Measurements from ENCODE around the gene ALK.

DNA sequence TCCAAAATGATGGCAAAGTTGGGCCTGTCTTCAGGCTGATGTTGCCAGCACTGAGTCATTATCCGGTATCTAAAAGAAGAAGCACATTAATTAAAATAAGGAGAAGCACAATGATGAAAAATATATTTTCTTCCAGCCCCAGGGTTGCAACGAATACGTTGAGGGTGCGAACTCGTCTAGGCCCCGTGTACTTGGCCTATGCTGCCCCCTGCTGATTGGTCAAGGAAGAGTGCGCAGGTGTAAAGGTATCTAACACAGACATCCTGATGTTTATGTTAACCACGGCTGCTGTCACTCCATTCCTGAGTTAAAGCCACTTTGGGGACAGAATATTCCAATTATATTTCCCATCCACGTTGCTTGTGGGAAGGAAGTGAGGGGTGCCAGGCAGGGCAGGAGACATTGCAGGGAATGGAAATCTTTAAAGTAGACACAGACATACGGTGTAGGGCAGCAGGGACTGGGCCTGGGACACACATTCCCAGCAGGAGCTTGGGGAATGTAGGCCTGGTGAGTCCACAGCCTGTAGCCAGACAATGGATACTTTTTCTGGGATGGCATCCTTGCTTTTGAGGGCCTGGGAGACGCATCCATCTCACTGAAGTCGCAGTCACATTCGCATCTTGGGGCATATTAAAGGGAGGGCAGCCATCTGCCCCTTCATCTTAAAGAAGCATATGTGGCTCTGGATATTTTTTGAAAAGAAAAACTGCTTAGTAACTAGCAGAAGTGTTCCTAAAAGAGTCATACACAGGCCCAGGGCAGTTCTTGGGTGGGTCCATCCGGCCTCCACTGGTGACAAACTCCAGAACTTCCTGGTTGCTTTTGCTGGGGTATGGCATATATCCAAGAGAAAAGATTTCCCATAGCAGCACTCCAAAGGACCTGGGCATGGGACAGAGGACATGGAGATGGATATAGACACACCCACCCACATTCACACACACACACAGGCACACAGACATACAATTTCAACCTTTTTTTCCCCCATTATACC, 724.3 kb downstream of the ALK start:
- TF ChIP-seq, protein P1, sequence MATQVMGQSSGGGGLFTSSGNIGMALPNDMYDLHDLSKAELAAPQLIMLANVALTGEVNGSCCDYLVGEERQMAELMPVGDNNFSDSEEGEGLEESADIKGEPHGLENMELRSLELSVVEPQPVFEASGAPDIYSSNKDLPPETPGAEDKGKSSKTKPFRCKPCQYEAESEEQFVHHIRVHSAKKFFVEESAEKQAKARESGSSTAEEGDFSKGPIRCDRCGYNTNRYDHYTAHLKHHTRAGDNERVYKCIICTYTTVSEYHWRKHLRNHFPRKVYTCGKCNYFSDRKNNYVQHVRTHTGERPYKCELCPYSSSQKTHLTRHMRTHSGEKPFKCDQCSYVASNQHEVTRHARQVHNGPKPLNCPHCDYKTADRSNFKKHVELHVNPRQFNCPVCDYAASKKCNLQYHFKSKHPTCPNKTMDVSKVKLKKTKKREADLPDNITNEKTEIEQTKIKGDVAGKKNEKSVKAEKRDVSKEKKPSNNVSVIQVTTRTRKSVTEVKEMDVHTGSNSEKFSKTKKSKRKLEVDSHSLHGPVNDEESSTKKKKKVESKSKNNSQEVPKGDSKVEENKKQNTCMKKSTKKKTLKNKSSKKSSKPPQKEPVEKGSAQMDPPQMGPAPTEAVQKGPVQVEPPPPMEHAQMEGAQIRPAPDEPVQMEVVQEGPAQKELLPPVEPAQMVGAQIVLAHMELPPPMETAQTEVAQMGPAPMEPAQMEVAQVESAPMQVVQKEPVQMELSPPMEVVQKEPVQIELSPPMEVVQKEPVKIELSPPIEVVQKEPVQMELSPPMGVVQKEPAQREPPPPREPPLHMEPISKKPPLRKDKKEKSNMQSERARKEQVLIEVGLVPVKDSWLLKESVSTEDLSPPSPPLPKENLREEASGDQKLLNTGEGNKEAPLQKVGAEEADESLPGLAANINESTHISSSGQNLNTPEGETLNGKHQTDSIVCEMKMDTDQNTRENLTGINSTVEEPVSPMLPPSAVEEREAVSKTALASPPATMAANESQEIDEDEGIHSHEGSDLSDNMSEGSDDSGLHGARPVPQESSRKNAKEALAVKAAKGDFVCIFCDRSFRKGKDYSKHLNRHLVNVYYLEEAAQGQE (IDR thresholded peaks at IDR 0.05; ENCODE audit: unreplicated experiment) = no peak
- TF ChIP-seq, protein P2, sequence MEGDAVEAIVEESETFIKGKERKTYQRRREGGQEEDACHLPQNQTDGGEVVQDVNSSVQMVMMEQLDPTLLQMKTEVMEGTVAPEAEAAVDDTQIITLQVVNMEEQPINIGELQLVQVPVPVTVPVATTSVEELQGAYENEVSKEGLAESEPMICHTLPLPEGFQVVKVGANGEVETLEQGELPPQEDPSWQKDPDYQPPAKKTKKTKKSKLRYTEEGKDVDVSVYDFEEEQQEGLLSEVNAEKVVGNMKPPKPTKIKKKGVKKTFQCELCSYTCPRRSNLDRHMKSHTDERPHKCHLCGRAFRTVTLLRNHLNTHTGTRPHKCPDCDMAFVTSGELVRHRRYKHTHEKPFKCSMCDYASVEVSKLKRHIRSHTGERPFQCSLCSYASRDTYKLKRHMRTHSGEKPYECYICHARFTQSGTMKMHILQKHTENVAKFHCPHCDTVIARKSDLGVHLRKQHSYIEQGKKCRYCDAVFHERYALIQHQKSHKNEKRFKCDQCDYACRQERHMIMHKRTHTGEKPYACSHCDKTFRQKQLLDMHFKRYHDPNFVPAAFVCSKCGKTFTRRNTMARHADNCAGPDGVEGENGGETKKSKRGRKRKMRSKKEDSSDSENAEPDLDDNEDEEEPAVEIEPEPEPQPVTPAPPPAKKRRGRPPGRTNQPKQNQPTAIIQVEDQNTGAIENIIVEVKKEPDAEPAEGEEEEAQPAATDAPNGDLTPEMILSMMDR (conservative IDR thresholded peaks at IDR 0.05; ENCODE audit: low read depth in 2 of 2) = peak; percentile 90 to 95
- TF ChIP-seq POLR2AphosphoS5 (IDR thresholded peaks at IDR 0.05; ENCODE audit: low read depth) (no peak), EZH2 (IDR thresholded peaks at IDR 0.05; ENCODE audit: low read depth, unreplicated experiment) (no peak), EZH2phosphoT487 (IDR thresholded peaks at IDR 0.05; ENCODE audit: unreplicated experiment) (no peak), CREB1 (CRISPR knock-in tag; IDR thresholded peaks at IDR 0.05; ENCODE audit: low read depth) (no peak), NANOG (IDR thresholded peaks at IDR 0.05; ENCODE audit: borderline replicate concordance) (no peak), JUNB (IDR thresholded peaks at IDR 0.05; ENCODE audit: unreplicated experiment) (no peak), STAT1 (IDR thresholded peaks at IDR 0.05; ENCODE audit: unreplicated experiment) (no peak), ZNF114 (CRISPR knock-in tag; IDR thresholded peaks at IDR 0.05) (no peak), ZNF331 (CRISPR knock-in tag; IDR thresholded peaks at IDR 0.05; ENCODE audit: low read depth) (no peak)
- TF ChIP-seq, protein P3, sequence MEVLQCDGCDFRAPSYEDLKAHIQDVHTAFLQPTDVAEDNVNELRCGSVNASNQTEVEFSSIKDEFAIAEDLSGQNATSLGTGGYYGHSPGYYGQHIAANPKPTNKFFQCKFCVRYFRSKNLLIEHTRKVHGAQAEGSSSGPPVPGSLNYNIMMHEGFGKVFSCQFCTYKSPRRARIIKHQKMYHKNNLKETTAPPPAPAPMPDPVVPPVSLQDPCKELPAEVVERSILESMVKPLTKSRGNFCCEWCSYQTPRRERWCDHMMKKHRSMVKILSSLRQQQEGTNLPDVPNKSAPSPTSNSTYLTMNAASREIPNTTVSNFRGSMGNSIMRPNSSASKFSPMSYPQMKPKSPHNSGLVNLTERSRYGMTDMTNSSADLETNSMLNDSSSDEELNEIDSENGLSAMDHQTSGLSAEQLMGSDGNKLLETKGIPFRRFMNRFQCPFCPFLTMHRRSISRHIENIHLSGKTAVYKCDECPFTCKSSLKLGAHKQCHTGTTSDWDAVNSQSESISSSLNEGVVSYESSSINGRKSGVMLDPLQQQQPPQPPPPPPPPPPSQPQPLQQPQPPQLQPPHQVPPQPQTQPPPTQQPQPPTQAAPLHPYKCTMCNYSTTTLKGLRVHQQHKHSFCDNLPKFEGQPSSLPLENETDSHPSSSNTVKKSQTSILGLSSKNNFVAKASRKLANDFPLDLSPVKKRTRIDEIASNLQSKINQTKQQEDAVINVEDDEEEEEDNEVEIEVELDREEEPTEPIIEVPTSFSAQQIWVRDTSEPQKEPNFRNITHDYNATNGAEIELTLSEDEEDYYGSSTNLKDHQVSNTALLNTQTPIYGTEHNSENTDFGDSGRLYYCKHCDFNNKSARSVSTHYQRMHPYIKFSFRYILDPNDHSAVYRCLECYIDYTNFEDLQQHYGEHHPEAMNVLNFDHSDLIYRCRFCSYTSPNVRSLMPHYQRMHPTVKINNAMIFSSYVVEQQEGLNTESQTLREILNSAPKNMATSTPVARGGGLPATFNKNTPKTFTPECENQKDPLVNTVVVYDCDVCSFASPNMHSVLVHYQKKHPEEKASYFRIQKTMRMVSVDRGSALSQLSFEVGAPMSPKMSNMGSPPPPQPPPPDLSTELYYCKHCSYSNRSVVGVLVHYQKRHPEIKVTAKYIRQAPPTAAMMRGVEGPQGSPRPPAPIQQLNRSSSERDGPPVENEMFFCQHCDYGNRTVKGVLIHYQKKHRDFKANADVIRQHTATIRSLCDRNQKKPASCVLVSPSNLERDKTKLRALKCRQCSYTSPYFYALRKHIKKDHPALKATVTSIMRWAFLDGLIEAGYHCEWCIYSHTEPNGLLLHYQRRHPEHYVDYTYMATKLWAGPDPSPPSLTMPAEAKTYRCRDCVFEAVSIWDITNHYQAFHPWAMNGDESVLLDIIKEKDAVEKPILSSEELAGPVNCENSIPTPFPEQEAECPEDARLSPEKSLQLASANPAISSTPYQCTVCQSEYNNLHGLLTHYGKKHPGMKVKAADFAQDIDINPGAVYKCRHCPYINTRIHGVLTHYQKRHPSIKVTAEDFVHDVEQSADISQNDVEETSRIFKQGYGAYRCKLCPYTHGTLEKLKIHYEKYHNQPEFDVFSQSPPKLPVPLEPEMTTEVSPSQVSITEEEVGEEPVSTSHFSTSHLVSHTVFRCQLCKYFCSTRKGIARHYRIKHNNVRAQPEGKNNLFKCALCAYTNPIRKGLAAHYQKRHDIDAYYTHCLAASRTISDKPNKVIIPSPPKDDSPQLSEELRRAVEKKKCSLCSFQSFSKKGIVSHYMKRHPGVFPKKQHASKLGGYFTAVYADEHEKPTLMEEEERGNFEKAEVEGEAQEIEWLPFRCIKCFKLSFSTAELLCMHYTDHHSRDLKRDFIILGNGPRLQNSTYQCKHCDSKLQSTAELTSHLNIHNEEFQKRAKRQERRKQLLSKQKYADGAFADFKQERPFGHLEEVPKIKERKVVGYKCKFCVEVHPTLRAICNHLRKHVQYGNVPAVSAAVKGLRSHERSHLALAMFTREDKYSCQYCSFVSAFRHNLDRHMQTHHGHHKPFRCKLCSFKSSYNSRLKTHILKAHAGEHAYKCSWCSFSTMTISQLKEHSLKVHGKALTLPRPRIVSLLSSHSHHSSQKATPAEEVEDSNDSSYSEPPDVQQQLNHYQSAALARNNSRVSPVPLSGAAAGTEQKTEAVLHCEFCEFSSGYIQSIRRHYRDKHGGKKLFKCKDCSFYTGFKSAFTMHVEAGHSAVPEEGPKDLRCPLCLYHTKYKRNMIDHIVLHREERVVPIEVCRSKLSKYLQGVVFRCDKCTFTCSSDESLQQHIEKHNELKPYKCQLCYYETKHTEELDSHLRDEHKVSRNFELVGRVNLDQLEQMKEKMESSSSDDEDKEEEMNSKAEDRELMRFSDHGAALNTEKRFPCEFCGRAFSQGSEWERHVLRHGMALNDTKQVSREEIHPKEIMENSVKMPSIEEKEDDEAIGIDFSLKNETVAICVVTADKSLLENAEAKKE (CRISPR knock-in tag; IDR thresholded peaks at IDR 0.05) = no peak
- TF ChIP-seq, protein P4, sequence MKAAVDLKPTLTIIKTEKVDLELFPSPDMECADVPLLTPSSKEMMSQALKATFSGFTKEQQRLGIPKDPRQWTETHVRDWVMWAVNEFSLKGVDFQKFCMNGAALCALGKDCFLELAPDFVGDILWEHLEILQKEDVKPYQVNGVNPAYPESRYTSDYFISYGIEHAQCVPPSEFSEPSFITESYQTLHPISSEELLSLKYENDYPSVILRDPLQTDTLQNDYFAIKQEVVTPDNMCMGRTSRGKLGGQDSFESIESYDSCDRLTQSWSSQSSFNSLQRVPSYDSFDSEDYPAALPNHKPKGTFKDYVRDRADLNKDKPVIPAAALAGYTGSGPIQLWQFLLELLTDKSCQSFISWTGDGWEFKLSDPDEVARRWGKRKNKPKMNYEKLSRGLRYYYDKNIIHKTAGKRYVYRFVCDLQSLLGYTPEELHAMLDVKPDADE (IDR thresholded peaks at IDR 0.05) = no peak
